Astrocyte of the cerebellum (primary cell): ENCODE data around the gene LRIG1.

ENCODE experiments used
- DNase-seq: peaks from one replicate; pipeline ENCODE4 v3.0.0-alpha.2; 2011; ENCODE audit warnings: low read depth
- H3K4me3 ChIP-seq: 2 replicates; pipeline ENCODE4 v1.5.1; 2011; ENCODE audit warnings: mild to moderate bottlenecking, low read depth, low read length, moderate library complexity
- CTCF ChIP-seq: IDR thresholded peaks from 2 replicates; pipeline ENCODE4 v1.5.1; 2012; ENCODE audit warnings: low read length, low read depth, moderate library complexity, mild to moderate bottlenecking; ENCODE audit errors: missing control alignments
- in situ Hi-C: cut with HindIII; loops from 2 replicates; pipeline ENCODE4 v1.10.0; 2017; ENCODE audit warnings: low sequenced_read_pairs

LRIG1 gene

GRCh38 chr3:66394753-66395249 is 106.0 kb downstream of the LRIG1 start:
- in situ Hi-C loops = loop anchor here (5.0 kb wide), 2 partner anchors 92 to 98 kb away; no protein-coding TSS in a partner anchor
- DNase-seq = no peak
- TF ChIP-seq CTCF = no peak

GRCh38 chr3:66394019-66394752 is 106.6 kb downstream of the LRIG1 start:
- no peak for TF ChIP-seq CTCF
- in situ Hi-C loops = loop anchor here (5.0 kb wide), 1 partner anchor 93 kb away; no protein-coding TSS in a partner anchor
- H3K4me3 ChIP-seq = no peak overlapping the region
- DNase-seq = no peak

More at GRCh38 chr3:66394753-66395249, 106.0 kb downstream of the LRIG1 start:
- no peak overlapping the region for H3K4me3 ChIP-seq

GRCh38 chr3:66393333-66394005 is 107.4 kb downstream of the LRIG1 start:
- peak; percentile 50 for DNase-seq
- H3K4me3 ChIP-seq = no peak overlapping the region
- TF ChIP-seq CTCF = no peak
- in situ Hi-C loops = loop anchor here (5.0 kb wide), 1 partner anchor 94 kb away; no protein-coding TSS in a partner anchor

GRCh38 chr3:66392966-66393332 is 107.9 kb downstream of the LRIG1 start:
- H3K4me3 ChIP-seq = no peak overlapping the region
- in situ Hi-C loops = loop anchor here (5.0 kb wide), 1 partner anchor 94 kb away; no protein-coding TSS in a partner anchor
- no peak for DNase-seq
- TF ChIP-seq CTCF = no peak

GRCh38 chr3:66392512-66392911 is 108.3 kb downstream of the LRIG1 start:
- H3K4me3 ChIP-seq = no peak overlapping the region
- TF ChIP-seq CTCF = no peak
- DNase-seq = no peak
- in situ Hi-C loops = loop anchor here (5.0 kb wide), 1 partner anchor 95 kb away; no protein-coding TSS in a partner anchor

- no peak for DNase-seq
- TF ChIP-seq CTCF = no peak
- in situ Hi-C loops = loop anchor here (5.0 kb wide), 1 partner anchor 97 kb away; no protein-coding TSS in a partner anchor
- no peak overlapping the region for H3K4me3 ChIP-seq
These were observed 110.8 kb downstream of the LRIG1 start for GRCh38 chr3:66390013-66390412.
